ENCODE data around the gene CLIC5.

- TF ChIP-seq POLR2A (IDR thresholded peaks at IDR 0.05), result no peak
- no peak for TF ChIP-seq CTCF (IDR thresholded peaks at IDR 0.05)
- no peak for TF ChIP-seq POLR2AphosphoS5 (IDR thresholded peaks at IDR 0.05)
Measured at GRCh38 chr6:46024124-46024769, 8.6 kb upstream of the CLIC5 start.

Data from gastroesophageal sphincter (tissue), 3 donors.